ENCODE data around the gene MGAT3.

MGAT3 gene

GRCh38 chr22:39535357-39535725 is 78.5 kb downstream of the MGAT3 start:
- Histone ChIP-seq H3K27me3 (replicated peaks; ENCODE audit: control insufficient read depth, insufficient read depth, low read length) (peaks cover 16% of the 10 kb centered on the region), H3K9ac (ENCODE audit: low read length) (no peak overlapping the region), H3K9me3 (ENCODE audit: control insufficient read depth, low read length) (no peaks in the 10 kb centered on the region), H3K36me3 (ENCODE audit: control insufficient read depth, insufficient read depth, low read length, severe bottlenecking) (peaks cover under 1% of the 10 kb centered on the region), H3K4me3 (ENCODE audit: low read length) (no peak overlapping the region), H3K4me1 (ENCODE audit: control insufficient read depth, insufficient read depth, low read length) (peaks cover 22% of the 10 kb centered on the region)
- DNase-seq (ENCODE audit: low read depth): no peak

GRCh38 chr22:39535831-39536449 is 79.1 kb downstream of the MGAT3 start:
- Histone ChIP-seq H3K9ac (ENCODE audit: low read length) (no peak overlapping the region), H3K9me3 (ENCODE audit: control insufficient read depth, low read length) (no peaks in the 10 kb centered on the region), H3K27me3 (replicated peaks; ENCODE audit: control insufficient read depth, insufficient read depth, low read length) (peaks cover 20% of the 10 kb centered on the region), H3K4me3 (ENCODE audit: low read length) (no peak overlapping the region), H3K36me3 (ENCODE audit: control insufficient read depth, insufficient read depth, low read length, severe bottlenecking) (no peaks in the 10 kb centered on the region), H3K4me1 (ENCODE audit: control insufficient read depth, insufficient read depth, low read length) (peaks cover 16% of the 10 kb centered on the region)
- DNase-seq (ENCODE audit: low read depth): no peak

- peaks cover 9% of the 10 kb centered on the region for H3K4me1 ChIP-seq (ENCODE audit: control insufficient read depth, insufficient read depth, low read length)
- H3K9me3 ChIP-seq (ENCODE audit: control insufficient read depth, low read length): no peaks in the 10 kb centered on the region
- no peak overlapping the region for H3K9ac ChIP-seq (ENCODE audit: low read length)
- H3K4me3 ChIP-seq (ENCODE audit: low read length): no peak overlapping the region
- DNase-seq (ENCODE audit: low read depth): no peak
- no peaks in the 10 kb centered on the region for H3K36me3 ChIP-seq (ENCODE audit: control insufficient read depth, insufficient read depth, low read length, severe bottlenecking)
- peaks cover 22% of the 10 kb centered on the region for H3K27me3 ChIP-seq (replicated peaks; ENCODE audit: control insufficient read depth, insufficient read depth, low read length)
Measured at GRCh38 chr22:39536711-39537110, 79.9 kb downstream of the MGAT3 start.

GRCh38 chr22:39537975-39538374 is 81.2 kb downstream of the MGAT3 start:
- Histone ChIP-seq H3K9me3 (ENCODE audit: control insufficient read depth, low read length) (no peaks in the 10 kb centered on the region), H3K27me3 (replicated peaks; ENCODE audit: control insufficient read depth, insufficient read depth, low read length) (peaks cover 30% of the 10 kb centered on the region), H3K4me3 (ENCODE audit: low read length) (no peak overlapping the region), H3K4me1 (ENCODE audit: control insufficient read depth, insufficient read depth, low read length) (peaks cover 5% of the 10 kb centered on the region), H3K9ac (ENCODE audit: low read length) (no peak overlapping the region), H3K36me3 (ENCODE audit: control insufficient read depth, insufficient read depth, low read length, severe bottlenecking) (no peaks in the 10 kb centered on the region)
- no peak for DNase-seq (ENCODE audit: low read depth)
